ENCODE results near the gene MYO1D. TPM values are rescaled to one million over a fixed set of nuclear protein-coding genes. Genes with fewer than 3 reads are reported as not detected.
"Not testable (repeated sequence)": the region's sequence is repeated elsewhere in the genome, so short reads cannot be mapped to it uniquely, and the experiment has no call there.

MYO1D gene
- total RNA-seq, 1 donor from 2014 or later = 27.7 TPM

- Mint-ChIP-seq H3K27me3 (no peaks in the 10 kb centered on the region), H3K9me3 (no peaks in the 10 kb centered on the region), H3K4me1 (peaks cover 13% of the 10 kb centered on the region), H3K36me3 (ENCODE audit: low read depth) (peaks cover 78% of the 10 kb centered on the region), H3K4me3 (no peak overlapping the region), H3K27ac (no peak overlapping the region)
- ATAC-seq (ENCODE audit: low read depth) = no peak
- ChIA-PET CTCF (interaction anchor here (4.2 kb wide), 1 partner anchor 15 kb away, joined by 21 read pairs; the partner anchor contains the start of gene PSMD11), POLR2A (no interaction called here)
- intact Hi-C loops (cut with micrococcal nuclease) = no loop called here
- no peak for DNase-seq
- TF ChIP-seq, protein P1, sequence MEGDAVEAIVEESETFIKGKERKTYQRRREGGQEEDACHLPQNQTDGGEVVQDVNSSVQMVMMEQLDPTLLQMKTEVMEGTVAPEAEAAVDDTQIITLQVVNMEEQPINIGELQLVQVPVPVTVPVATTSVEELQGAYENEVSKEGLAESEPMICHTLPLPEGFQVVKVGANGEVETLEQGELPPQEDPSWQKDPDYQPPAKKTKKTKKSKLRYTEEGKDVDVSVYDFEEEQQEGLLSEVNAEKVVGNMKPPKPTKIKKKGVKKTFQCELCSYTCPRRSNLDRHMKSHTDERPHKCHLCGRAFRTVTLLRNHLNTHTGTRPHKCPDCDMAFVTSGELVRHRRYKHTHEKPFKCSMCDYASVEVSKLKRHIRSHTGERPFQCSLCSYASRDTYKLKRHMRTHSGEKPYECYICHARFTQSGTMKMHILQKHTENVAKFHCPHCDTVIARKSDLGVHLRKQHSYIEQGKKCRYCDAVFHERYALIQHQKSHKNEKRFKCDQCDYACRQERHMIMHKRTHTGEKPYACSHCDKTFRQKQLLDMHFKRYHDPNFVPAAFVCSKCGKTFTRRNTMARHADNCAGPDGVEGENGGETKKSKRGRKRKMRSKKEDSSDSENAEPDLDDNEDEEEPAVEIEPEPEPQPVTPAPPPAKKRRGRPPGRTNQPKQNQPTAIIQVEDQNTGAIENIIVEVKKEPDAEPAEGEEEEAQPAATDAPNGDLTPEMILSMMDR (IDR thresholded peaks at IDR 0.05) = no peak
These were observed 416.9 kb downstream of the MYO1D start for GRCh38 chr17:32460054-32460453.

DNA sequence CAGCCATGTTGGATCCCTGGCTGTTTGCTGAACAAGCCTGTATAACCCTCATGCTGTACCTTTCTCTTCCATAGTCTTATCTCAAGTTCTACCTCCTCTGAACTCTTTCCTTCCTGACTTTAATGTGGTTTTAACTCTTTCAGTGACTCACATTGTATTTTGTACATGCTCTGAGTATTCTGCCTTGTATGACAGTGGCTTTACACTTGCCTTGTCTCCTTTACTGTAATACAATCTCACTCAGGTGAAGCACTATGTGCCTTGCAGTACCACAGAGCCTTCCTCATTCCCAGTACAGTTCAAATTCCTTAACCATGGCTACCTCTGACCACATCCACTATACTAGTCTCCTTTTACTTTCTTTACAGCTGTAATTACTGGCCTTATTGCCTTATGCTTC is 418.6 kb downstream of the MYO1D start:
- DNase-seq = no peak
- ChIA-PET CTCF (interaction anchor here (1.1 kb wide), 1 partner anchor 12 kb away, joined by 3 read pairs; no protein-coding TSS in a partner anchor), POLR2A (no interaction called here)
- Mint-ChIP-seq H3K4me3 (no peak overlapping the region), H3K36me3 (ENCODE audit: low read depth) (peaks cover 82% of the 10 kb centered on the region), H3K9me3 (no peaks in the 10 kb centered on the region), H3K27ac (no peak overlapping the region), H3K27me3 (no peaks in the 10 kb centered on the region), H3K4me1 (peaks cover 13% of the 10 kb centered on the region)
- no peak for ATAC-seq (ENCODE audit: low read depth)
- intact Hi-C loops (cut with micrococcal nuclease) = no loop called here
- TF ChIP-seq, protein P1 (IDR thresholded peaks at IDR 0.05) = no peak

GRCh38 chr17:32453370-32453769 is 423.6 kb downstream of the MYO1D start:
- H3K27ac Mint-ChIP-seq = no peak overlapping the region
- POLR2A ChIA-PET = no interaction called here
- TF ChIP-seq, protein P1 (IDR thresholded peaks at IDR 0.05) = no peak
- CTCF ChIA-PET = interaction anchor here (1.0 to 1.3 kb wide), 3 partner anchors 9 to 11 kb away, joined by 3 read pairs; partner anchors contain the start of gene PSMD11
- H3K4me1 Mint-ChIP-seq = no peaks in the 10 kb centered on the region
- H3K36me3 Mint-ChIP-seq (ENCODE audit: low read depth) = peaks cover 91% of the 10 kb centered on the region
- no peaks in the 10 kb centered on the region for H3K9me3 Mint-ChIP-seq
- intact Hi-C loops (cut with micrococcal nuclease) = no loop called here
- no peak for ATAC-seq (ENCODE audit: low read depth)
- DNase-seq = no peak
- H3K27me3 Mint-ChIP-seq = no peaks in the 10 kb centered on the region
- H3K4me3 Mint-ChIP-seq = no peak overlapping the region

- H3K36me3 Mint-ChIP-seq (ENCODE audit: low read depth) = peaks cover 88% of the 10 kb centered on the region
- ATAC-seq (ENCODE audit: low read depth) (no peak), DNase-seq (no peak)
- H3K27me3 Mint-ChIP-seq = no peaks in the 10 kb centered on the region
- no peak overlapping the region for H3K4me3 Mint-ChIP-seq
- ChIA-PET CTCF (interaction anchor here (1.1 kb wide), 1 partner anchor 8 kb away, joined by 3 read pairs; the partner anchor contains the start of gene PSMD11), POLR2A (no interaction called here)
- H3K27ac Mint-ChIP-seq = no peak overlapping the region
- TF ChIP-seq, protein P1 (IDR thresholded peaks at IDR 0.05) = no peak
- peaks cover 2% of the 10 kb centered on the region for H3K4me1 Mint-ChIP-seq
- intact Hi-C loops (cut with micrococcal nuclease) = no loop called here
- no peaks in the 10 kb centered on the region for H3K9me3 Mint-ChIP-seq
These were observed 424.6 kb downstream of the MYO1D start for GRCh38 chr17:32452281-32452680.

DNA sequence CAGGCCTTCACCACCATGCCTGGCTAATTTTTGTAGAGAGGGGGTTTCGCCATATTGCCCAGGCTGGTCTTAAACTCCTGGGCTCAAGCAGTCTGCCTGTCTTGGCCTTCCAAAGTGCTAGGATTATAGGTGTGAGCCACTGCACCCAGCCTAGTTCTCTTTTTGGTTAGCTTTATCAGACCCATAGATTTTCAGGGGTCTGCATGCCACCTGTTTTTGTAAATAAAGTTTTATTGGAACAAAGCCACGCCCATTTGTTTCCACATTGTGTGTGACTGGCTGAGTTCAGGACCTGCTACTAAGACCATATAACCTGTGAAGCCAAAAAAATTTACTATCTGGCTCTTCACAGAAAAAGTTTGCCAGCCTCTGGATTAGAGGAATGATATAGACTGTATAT is 425.0 kb downstream of the MYO1D start:
- peaks cover 88% of the 10 kb centered on the region for H3K36me3 Mint-ChIP-seq (ENCODE audit: low read depth)
- CTCF ChIA-PET = no interaction called here

DNA sequence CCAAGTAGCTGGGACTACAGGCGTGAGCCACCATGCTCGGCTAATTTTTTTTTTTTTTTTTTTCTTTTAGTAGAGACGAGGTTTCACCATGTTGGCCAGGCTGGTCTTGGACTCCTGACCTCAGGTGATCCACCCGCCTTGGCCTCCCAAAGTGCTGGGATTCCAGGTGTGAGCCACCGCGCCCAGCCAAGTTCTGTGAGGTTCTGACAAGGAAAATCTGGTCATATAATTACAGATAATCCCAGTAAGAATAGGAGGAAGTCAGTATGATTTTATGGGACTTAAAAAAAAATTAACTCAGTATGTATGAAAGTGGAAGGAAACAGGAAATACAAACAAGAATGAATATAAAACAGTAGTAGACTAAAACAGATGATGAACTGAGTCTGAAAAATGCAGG is 426.5 kb downstream of the MYO1D start:
- ATAC-seq (ENCODE audit: low read depth); H3K27ac Mint-ChIP-seq; H3K9me3 Mint-ChIP-seq; intact Hi-C loops (cut with micrococcal nuclease); H3K27me3 Mint-ChIP-seq; H3K4me3 Mint-ChIP-seq; POLR2A ChIA-PET; DNase-seq: not testable (repeated sequence)
- H3K36me3 Mint-ChIP-seq (ENCODE audit: low read depth) = peaks cover 85% of the 10 kb centered on the region
- CTCF ChIA-PET = interaction anchor here (1.0 kb wide), 1 partner anchor 12 kb away, joined by 3 read pairs; no protein-coding TSS in a partner anchor
- peaks cover 21% of the 10 kb centered on the region for H3K4me1 Mint-ChIP-seq

More for the DNA sequence above, 425.0 kb downstream of the MYO1D start:
- POLR2A ChIA-PET = no interaction called here
- H3K4me1 Mint-ChIP-seq = peaks cover 6% of the 10 kb centered on the region
- DNase-seq (no peak), ATAC-seq (ENCODE audit: low read depth) (no peak)
- TF ChIP-seq, protein P1 (IDR thresholded peaks at IDR 0.05) = no peak
- no peak overlapping the region for H3K27ac Mint-ChIP-seq
- H3K27me3 Mint-ChIP-seq = no peaks in the 10 kb centered on the region
- intact Hi-C loops (cut with micrococcal nuclease) = no loop called here
- no peaks in the 10 kb centered on the region for H3K9me3 Mint-ChIP-seq
- no peak overlapping the region for H3K4me3 Mint-ChIP-seq

Data from activated B cell treated with CpG ODN at 0.5 μM for 24 hours (primary cell).